PC-9 (cell line): ENCODE measurements around the gene NT5DC3. TPM values are rescaled to one million over a fixed set of nuclear protein-coding genes. Genes with fewer than 3 reads are reported as not detected.

Source experiments
- BruUV-seq: library from RNA; stranded (reverse); fragments of 400-500 nt; replicated peaks from 2 replicates; lab custom pipeline; 2021; lab: Mats Ljungman, UMichigan
- CTCF ChIA-PET: fragments of 300-600 bp; sonication (Branson Sonifier 250); formaldehyde crosslinking; loops from one replicate; lab custom pipeline; 2022; ENCODE audit warnings: antibody characterized with exemption; lab: Charles Lee
- POLR2A ChIA-PET: fragments of 300-600 bp; sonication (Branson Sonifier 250); formaldehyde crosslinking; loops from one replicate; lab custom pipeline; 2022; ENCODE audit warnings: antibody characterized with exemption; ENCODE audit not compliant: unreplicated experiment; lab: Charles Lee
- DNase-seq, 2 experiments: peaks; one replicate each; pipeline versions ENCODE4 v3.0.0 to v3.0.0-alpha.2; 2015 to 2022; ENCODE audit warnings: mixed read lengths in 1 of 2
- H2AFZ ChIP-seq: fragments of 200-600 bp; sonication (generic); 2 replicates; pipeline ENCODE4 v1.8.1; 2017; ENCODE audit warnings: antibody characterized with exemption
- H3F3A ChIP-seq: fragments of 200-600 bp; sonication (generic); 2 replicates; pipeline ENCODE4 v1.8.1; 2017; ENCODE audit warnings: antibody characterized with exemption, mild to moderate bottlenecking, low read depth; ENCODE audit not compliant: insufficient read depth
- H3K27ac ChIP-seq: fragments of 200-600 bp; sonication (generic); 2 replicates; pipeline ENCODE4 v1.6.1; 2016; ENCODE audit warnings: mixed run types
- H3K27me3 ChIP-seq: fragments of 200-600 bp; sonication (generic); 2 replicates; pipeline ENCODE4 v1.6.1; 2016; ENCODE audit warnings: low read depth, mixed run types; ENCODE audit not compliant: insufficient read depth
- H3K36me3 ChIP-seq: fragments of 200-600 bp; sonication (generic); 2 replicates; pipeline ENCODE4 v1.6.1; 2016; ENCODE audit warnings: low read depth, mixed run types
- H3K4me1 ChIP-seq: fragments of 200-600 bp; sonication (generic); replicated peaks from 2 replicates; pipeline ENCODE4 v1.6.1; 2016; ENCODE audit warnings: mixed run types; ENCODE audit not compliant: insufficient read depth
- H3K4me2 ChIP-seq: fragments of 200-600 bp; sonication (generic); 2 replicates; pipeline ENCODE4 v1.6.1; 2017; ENCODE audit warnings: mixed run types
- H3K4me3 ChIP-seq: fragments of 200-600 bp; sonication (generic); 2 replicates; pipeline ENCODE4 v1.6.1; 2016; ENCODE audit warnings: mixed run types
- H3K79me2 ChIP-seq: fragments of 200-600 bp; sonication (generic); 2 replicates; pipeline ENCODE4 v1.6.1; 2017; ENCODE audit warnings: low read depth, mixed run types
- H3K9me2 ChIP-seq: fragments of 200-600 bp; sonication (generic); 2 replicates; pipeline ENCODE4 v1.8.1; 2017; ENCODE audit warnings: mild to moderate bottlenecking; ENCODE audit not compliant: insufficient read depth
- H3K9me3 ChIP-seq: fragments of 200-600 bp; sonication (generic); 2 replicates; pipeline ENCODE4 v1.8.1; 2016; ENCODE audit warnings: low read depth; ENCODE audit not compliant: insufficient read depth
- H4K20me1 ChIP-seq: fragments of 200-600 bp; sonication (generic); 2 replicates; pipeline ENCODE4 v1.8.1; 2017; ENCODE audit not compliant: insufficient read depth
- CTCF ChIP-seq: fragments of 200-600 bp; sonication (generic); conservative IDR thresholded peaks from 2 replicates; pipeline ENCODE4 v1.6.1; 2017; ENCODE audit warnings: mixed run types, antibody characterized with exemption, mild to moderate bottlenecking, moderate library complexity
- EZH2 ChIP-seq: fragments of 200-600 bp; sonication (generic); IDR thresholded peaks from 2 replicates; pipeline ENCODE4 v1.8.0; 2017; ENCODE audit warnings: antibody characterized with exemption, low read depth
- intact Hi-C: fragments of 100-400 bp; cut with micrococcal nuclease; formaldehyde crosslinking; loops from one replicate; pipeline ENCODE4 v1.10.0; 2022; ENCODE audit not compliant: unreplicated experiment
- total RNA-seq: library from RNA; stranded (reverse); gene quantifications from 2 replicates; pipeline ENCODE4 v1.2.3, GENCODE V29; 2021

NT5DC3 gene
- total RNA-seq, 1 experiment from 2014 or later, result 13.2 TPM

GRCh38 chr12:103757248-103757647 is 83.8 kb downstream of the NT5DC3 start:
- TF ChIP-seq CTCF (no peak), EZH2 (no peak)
- H3K27me3 ChIP-seq, result no peaks in the 10 kb centered on the region
- H3F3A ChIP-seq, result no peaks in the 10 kb centered on the region
- H3K9me2 ChIP-seq, result no peaks in the 10 kb centered on the region; the same call in 1 of the 2 replicates
- no TSS peak for BruUV-seq
- ChIA-PET CTCF (no interaction called here), POLR2A (no interaction called here)
- no peaks in the 10 kb centered on the region for H4K20me1 ChIP-seq
- no peak overlapping the region for H3K4me3 ChIP-seq
- no peaks in the 10 kb centered on the region for H3K36me3 ChIP-seq
- no peak overlapping the region for H3K27ac ChIP-seq
- intact Hi-C loops, result no loop called here
- H3K4me1 ChIP-seq, result no peaks in the 10 kb centered on the region
- no peaks in the 10 kb centered on the region for H3K9me3 ChIP-seq
- no peak overlapping the region for H3K4me2 ChIP-seq
- no peaks in the 10 kb centered on the region for H3K79me2 ChIP-seq
- DNase-seq, result no peak
- no peak overlapping the region for H2AFZ ChIP-seq

- no peak for TF ChIP-seq CTCF
- no peak for TF ChIP-seq EZH2
- H3K36me3 ChIP-seq, result no peaks in the 10 kb centered on the region
- no peaks in the 10 kb centered on the region for H3K9me3 ChIP-seq
- no peaks in the 10 kb centered on the region for H3K27me3 ChIP-seq
- no peaks in the 10 kb centered on the region for H3F3A ChIP-seq
- no peak overlapping the region for H3K27ac ChIP-seq
- DNase-seq, result no peak
- H3K4me1 ChIP-seq, result no peaks in the 10 kb centered on the region
- H3K79me2 ChIP-seq, result no peaks in the 10 kb centered on the region
- no TSS peak for BruUV-seq
- POLR2A ChIA-PET, result interaction anchor here (0.6 kb wide), 2 partner anchors 36 to 54 kb away, joined by 3 read pairs; no protein-coding TSS in a partner anchor
- CTCF ChIA-PET, result no interaction called here
- H4K20me1 ChIP-seq, result no peaks in the 10 kb centered on the region
- H3K4me3 ChIP-seq, result no peak overlapping the region
- H2AFZ ChIP-seq, result no peak overlapping the region
- intact Hi-C loops, result no loop called here
- no peak overlapping the region for H3K4me2 ChIP-seq
- no peaks in the 10 kb centered on the region; the same call in 1 of the 2 replicates for H3K9me2 ChIP-seq
Observed at GRCh38 chr12:103756443-103756842, 84.6 kb downstream of the NT5DC3 start.

- intact Hi-C loops, result no loop called here
- POLR2A ChIA-PET, result no interaction called here
- no TSS peak for BruUV-seq
Observed at GRCh38 chr12:103755425-103755824, 85.6 kb downstream of the NT5DC3 start.

More at GRCh38 chr12:103755425-103755824, 85.6 kb downstream of the NT5DC3 start:
- H4K20me1 ChIP-seq, result no peaks in the 10 kb centered on the region
- TF ChIP-seq CTCF (no peak), EZH2 (no peak)
- no peaks in the 10 kb centered on the region for H3K36me3 ChIP-seq
- no peaks in the 10 kb centered on the region; the same call in 1 of the 2 replicates for H3K9me2 ChIP-seq
- no peak overlapping the region for H3K4me2 ChIP-seq
- no peaks in the 10 kb centered on the region for H3K79me2 ChIP-seq
- CTCF ChIA-PET, result no interaction called here
- H3K27ac ChIP-seq, result no peak overlapping the region
- no peaks in the 10 kb centered on the region for H3K27me3 ChIP-seq
- H3K9me3 ChIP-seq, result no peaks in the 10 kb centered on the region
- H3K4me1 ChIP-seq, result no peaks in the 10 kb centered on the region
- no peaks in the 10 kb centered on the region for H3F3A ChIP-seq
- no peak overlapping the region for H3K4me3 ChIP-seq
- H2AFZ ChIP-seq, result no peak overlapping the region
- no peak for DNase-seq
